ENCODE measurements around the gene GBA2.

- TF ChIP-seq YY1 (IDR thresholded peaks at IDR 0.05; ENCODE audit: insufficient read depth, insufficient read length) (no peak), ZNF274 (IDR thresholded peaks at IDR 0.05; ENCODE audit: low read depth, low read length) (no peak), SUZ12 (IDR thresholded peaks at IDR 0.05; ENCODE audit: extremely low read depth, insufficient read depth, insufficient read length) (no peak)
Measured at GRCh38 chr9:35757226-35757891, 8.3 kb upstream of the GBA2 start.
